CD4-positive, alpha-beta T cell treated with Interleukin-4 for 1 hour (primary cell): ENCODE measurements around the gene LRRC27.
A peak's percentile ranks its signal among the peaks of the same experiment; 100 is the strongest.

Source experiments
- DNase-seq, 2 donors: peaks; one replicate each; pipeline ENCODE4 v3.0.0-alpha.2; 2020 to 2022

Gene LRRC27

DNA sequence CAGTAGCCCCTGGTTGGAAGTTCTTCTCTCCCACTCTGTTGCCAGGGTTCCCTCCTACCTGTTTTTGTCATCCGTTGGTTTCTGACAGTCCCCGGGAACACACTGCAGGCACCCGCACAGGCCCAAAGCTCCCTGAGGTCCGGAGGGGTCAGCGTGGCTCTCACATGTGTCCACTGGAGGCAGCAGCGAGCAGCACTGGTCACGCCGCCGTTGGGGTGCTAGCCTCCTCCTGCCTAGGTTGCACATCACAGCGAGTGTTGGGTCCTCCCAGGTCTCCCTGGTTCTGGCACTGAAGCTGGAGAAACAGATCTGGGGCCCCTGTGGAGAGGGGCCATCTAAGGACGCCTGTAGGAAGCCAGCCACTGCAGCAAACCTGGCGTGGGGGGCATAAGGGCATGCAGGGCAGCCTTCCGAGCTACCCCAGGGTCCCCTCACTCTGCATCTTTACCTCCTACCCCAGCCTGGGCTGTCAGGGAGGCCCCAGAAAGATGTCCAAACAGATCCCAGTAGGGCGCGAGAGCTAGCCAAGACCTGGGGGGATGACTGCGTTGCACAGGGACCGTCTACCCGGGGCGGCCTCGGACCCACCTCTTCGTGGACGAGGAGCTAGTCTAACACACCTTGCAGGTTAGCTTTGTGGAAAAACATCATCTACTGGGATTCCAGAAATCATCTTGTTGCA is 28.9 kb downstream of the LRRC27 start:
- DNase-seq = peak; percentile 22 to 25

DNA sequence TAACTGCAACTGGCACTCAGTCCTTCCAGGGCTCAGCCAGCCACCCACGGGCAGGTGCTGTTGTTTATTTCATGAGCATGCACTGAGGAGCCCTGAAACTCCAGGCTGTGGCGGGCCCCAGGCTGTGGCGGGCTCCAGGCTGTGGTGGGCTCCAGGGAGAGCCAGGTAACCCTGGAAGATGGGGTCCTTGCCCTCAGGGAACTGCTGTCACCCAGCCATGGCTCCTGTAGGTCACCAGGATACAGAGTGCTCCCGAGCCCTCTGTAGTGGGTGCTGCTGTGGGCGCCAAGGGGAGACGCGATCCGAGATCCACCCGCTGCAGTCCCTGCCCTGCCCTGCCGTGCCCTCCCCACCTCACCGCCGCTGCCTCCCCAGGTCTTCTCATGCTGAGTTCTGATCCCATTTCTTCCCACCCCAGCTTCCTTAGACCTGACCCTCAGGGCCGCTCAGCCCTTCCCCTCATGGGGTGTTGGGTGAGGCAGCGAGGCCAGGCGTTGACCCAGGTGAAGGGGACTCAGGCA is 29.6 kb downstream of the LRRC27 start:
- no peak for DNase-seq

GRCh38 chr10:132362151-132362611 is 30.2 kb downstream of the LRRC27 start:
- no peak for DNase-seq

- DNase-seq = no peak
Measured at GRCh38 chr10:132363376-132363775, 31.4 kb downstream of the LRRC27 start.

DNA sequence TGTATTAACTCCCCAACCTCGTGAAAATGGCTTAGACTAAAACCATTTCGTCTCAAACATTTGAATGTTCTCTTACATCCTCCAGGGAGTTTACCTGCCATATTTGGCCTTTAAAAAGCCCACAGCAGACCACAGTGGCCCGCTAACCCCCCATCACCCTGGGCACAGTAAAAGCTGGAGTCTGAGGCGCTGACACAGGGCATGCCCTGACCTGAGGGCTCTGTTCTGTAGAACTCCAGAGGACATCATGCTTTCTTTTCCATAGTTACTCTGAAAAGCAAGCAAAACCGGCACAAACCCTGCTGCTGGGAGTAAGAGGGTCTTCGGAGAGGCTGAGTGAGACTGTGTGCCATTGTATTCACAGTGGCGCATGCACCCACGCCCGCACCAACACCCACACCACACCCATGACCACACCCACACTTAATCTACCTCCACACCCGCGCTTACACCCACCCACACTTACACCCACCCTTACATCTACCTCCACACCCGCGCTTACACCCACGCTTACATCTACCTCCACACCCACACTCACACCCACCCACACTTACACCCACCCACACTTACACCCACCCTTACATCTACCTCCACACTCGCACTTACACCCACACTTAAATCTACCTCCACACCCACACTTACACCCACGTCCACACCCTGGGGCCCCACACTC is 32.1 kb downstream of the LRRC27 start:
- no peak for DNase-seq

DNA sequence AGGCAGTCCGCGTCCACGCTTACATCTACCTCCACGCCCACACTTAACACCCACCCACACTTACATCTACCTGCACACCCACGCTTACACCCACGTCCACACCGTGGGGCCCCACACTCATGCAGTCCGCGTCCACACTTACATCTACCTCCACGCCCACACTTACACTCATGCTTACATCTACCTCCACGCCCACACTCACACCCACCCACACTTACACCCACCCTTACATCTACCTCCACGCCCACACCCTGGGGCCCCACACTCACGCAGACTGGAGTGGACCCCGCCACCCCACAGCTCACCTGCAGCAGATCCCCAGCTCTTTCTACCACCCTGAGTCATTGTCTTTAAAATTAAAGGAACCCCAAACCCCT is 32.6 kb downstream of the LRRC27 start:
- no peak for DNase-seq

- no peak for DNase-seq
Measured at GRCh38 chr10:132365102-132365501, 33.1 kb downstream of the LRRC27 start.

GRCh38 chr10:132366006-132366405 is 34.0 kb downstream of the LRRC27 start:
- DNase-seq = no peak

- DNase-seq = no peak
Measured at GRCh38 chr10:132366499-132366898, 34.5 kb downstream of the LRRC27 start.

DNA sequence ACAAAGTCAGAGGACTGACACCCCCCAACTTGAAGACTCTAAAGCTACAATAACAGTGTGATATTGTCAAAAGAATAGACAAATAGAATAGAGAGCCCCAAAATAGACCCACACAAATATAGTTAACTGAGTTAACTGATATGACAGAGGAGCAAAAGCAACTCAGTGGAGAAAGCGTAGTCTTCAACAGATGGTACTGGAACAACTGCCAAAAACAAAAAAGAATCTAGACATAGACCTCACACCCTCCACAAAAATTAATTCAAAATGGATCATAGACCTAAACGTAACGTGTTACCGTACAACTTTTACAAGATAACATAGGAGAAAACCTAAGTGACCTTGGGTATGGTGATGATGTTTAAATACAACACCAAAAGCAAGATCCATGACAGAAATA is 36.4 kb downstream of the LRRC27 start:
- DNase-seq = no peak

DNA sequence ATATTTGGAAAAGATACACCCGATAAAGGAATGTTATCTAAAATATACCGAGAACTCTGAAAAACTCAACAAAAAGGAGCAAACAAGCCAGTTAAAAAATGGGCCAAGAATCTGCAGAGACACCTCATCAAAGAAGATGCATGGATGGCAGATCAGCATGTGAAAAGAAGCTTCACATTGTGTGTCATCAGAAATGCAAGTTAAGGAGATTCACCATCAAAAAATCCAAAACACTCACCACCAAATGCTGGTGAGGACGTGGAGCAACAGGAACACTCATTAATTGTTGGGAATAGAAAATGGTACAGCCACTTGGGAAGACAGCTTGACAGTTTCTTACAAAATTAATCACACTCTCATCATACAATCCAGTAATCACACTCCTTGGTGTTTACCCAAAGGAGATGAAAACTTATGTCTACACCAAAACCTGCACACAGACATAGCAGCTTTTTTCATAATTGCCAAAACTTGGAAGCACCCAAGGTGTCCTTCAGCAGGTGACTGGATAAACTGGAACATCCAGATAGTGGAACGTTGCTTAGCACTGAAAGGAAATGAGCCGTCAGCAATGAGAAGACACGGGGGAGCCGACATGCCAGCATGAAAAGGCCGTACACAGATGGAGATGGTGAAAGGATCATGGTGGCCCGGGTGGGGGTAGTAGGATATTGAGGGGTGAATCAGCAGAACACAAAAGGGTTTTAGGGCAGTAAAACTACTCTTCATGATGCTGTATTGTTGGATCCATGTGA is 37.1 kb downstream of the LRRC27 start:
- no peak for DNase-seq

DNA sequence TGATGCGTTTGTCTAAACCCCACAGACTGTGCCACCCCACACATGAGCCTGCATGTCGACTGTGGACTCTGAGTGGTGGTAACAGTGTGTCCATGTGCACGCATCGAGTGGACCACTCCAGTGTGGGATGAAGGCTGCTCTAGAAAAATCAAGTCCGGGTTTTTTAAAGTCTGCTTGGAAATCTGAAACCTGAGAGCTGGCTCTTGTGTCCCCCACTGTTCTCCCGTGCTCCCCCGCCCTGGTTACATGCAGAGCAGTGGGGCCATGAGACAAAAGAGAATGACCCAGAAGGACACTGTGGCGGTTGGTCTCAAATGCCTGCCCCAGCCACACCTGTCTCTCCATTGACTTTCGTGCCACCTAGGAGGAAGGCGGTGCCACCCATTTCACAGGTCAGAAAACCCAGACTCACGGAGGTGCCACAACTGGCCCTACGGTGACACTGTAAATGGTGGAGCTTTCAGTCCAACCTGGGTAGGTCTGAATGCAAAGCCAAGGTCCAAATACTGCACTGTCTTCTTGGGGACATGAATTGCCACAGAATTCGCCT is 37.7 kb downstream of the LRRC27 start:
- no peak for DNase-seq

DNA sequence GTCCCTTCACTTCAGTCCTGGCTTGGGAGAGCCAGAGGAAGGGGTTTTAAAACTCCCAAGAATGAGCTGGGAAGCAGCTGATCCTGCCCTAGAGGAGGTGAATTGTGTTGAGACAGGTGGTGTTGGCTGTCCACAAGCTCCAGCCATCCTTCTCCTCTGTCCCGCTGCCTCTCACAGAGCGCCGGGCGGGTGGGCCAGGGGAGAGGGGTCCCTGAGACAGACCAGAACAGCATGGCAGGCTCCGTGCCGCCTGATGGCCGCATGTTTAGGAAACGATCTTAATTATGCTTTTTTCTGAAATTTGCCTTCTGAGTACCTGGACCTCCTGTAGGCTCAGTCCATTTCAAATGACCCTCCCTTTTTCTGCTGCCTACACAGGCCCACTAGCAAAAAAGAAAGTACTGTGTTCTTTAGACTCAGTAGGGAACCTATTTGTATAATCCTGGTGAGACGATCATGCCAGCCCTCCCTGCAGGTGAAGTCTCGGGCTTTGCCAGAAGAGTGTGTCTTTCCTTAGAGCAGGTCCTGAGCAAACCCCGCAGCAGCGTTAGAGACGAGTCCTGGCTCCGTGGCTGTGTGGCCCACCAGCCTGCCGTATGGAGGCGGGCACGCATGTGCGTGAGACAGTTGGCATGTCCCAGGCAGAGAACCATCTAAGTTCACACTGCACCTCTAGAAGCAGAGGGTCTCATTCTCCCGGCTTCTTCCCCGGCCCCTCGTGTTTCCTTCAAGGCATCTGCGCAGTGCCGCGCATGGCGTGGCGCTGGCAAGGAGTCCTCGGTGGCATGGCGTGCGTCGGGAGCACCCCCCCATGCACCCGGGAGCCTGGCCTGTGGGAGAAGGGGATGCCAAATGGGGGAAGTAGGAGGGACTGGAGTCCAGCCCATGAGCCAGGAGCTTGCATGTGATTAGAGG is 38.7 kb downstream of the LRRC27 start:
- no peak for DNase-seq

DNA sequence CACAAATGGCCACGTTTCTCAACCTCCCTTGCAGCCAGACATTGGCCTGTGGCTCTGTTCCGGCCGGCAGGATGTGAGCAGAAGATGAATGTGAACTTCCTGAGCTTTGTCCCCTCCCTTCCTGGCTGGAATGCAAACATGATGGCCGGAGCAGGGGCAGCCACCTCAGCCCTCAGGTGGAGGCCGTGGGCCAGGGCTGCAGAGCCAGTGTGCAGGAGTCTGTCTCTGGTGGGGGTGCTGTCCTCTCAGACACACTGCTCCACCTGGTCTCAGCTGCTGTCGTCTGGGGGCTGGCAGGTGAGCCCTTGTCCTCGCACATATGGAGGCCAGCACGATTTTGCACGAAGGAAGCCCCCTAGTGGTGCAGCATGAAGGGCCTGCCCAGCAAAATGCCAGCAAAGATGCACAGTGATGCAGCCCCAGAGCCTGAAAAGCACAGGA is 39.7 kb downstream of the LRRC27 start:
- peak in 1 of 2 donors; percentile 14 for DNase-seq

- no peak for DNase-seq
Measured at GRCh38 chr10:132372516-132373095, 40.6 kb downstream of the LRRC27 start.

DNA sequence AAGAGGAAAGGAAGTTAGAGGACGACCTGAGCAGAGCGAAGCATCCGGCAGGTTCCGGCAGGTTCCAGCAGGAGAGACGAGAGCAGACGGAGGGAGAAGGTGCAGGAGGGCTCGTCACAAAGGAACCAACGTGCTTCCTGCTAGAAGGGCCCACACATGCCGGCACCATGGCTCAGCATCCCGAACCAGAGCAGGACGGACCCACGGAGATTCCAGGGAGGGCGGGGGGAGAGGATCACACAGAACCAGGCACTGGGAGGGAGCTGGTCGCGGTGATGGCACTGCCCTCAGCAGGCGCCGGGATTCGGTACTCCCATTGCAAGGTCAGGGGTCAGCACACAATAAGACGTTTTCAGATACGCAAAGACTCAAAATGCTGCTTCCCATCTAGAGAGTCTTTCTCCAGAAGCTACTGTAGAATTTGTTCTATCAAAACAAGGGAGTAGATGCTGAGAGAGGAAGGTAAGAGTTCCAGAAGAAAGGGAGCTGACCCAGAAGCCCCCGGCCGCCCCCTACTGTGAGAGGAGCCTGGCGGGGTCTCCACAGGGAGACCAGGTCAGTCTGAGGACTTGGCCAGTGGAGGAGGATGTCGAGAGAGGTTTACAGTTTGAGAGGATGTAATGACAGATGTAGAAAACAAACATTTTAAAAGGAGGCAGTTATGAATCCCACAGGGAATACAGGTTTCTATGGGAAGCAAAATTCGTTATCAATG is 41.4 kb downstream of the LRRC27 start:
- no peak for DNase-seq

DNA sequence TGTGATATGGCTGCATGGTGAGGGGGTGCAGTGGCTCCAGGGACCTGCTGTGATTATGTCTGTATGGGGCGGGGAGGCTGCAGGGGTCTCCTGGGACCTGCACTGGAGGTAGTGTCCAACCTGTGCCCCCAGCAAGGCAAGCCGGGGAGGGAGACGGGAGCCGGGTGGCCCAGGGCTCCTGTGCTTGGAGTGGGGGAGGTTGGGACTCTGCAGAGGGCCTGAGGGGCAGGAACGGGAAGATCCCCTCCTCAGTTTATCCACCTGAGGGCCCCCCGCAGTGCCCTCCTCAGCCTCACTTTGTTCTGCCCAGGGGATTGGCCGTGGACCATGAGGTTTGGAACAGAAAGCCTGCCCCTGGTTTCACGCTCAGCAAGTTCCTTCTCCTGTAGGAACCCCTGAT is 42.2 kb downstream of the LRRC27 start:
- no peak for DNase-seq

DNA sequence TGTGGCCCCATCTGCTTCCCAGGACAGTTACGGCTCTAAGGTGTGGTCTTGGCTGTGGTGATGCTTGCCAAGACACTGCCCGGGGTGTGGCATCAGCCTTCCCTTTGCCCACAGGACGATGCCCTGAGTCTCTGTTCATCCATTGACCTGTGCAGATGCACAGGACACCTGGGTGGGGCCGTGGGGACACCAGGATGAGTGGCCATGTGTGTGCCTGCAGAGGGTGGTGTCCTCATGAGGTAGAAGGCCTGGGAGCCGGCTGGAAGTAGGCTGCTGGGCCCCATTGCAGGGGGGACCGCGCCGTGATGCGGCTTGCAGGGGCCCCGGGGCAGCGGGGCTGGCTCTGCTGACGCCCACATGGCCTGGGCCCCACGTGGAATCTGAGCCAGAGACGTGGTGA is 42.6 kb downstream of the LRRC27 start:
- DNase-seq = no peak

GRCh38 chr10:132375116-132375794 is 43.3 kb downstream of the LRRC27 start:
- no peak for DNase-seq

DNA sequence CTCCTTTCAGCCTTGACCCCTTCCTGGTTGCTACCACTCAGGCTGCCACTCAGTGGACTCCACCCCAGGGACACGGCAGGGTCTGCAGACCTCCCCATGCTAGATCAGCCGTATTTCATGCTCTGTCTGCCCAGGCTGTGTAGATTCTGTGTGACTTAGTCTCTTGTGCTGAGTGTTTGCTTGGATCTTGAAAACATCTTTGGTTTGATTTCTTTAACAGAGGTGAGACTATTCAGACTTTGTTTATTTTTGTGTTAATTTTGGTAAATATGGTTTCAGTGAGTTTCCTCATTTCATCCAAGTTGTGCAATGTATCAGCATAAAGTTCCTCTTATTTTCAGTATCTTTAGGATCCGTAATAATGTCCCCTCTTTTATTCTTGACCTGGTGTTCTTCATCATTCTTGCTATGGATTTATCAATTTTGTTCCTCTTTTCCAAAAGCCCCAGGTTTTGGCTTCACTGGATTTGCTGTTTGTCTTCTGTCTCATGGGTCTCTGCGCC is 43.9 kb downstream of the LRRC27 start:
- no peak for DNase-seq
